ENCODE results near the gene SEC22A.

Gene SEC22A

DNA sequence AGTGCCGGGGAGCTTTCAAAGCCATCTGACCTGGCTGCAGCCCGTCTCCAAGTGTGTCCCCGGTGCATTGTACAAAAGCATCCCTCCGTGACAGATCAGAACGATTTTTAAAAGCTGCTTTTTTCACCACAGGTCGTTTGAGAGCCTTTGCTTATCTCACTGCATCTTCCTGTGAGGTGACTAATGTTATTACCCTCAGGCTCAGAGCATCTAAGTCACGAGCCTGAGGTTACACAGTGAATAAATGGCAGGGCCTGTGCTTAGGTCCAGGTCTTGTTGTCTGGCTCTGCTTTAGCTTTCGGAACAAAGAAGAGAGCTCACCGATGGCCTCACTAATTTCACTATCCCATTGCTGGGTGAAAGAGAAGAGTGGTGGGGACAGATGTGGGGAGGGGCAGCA, 83.3 kb downstream of the SEC22A start:
- no peak overlapping the region for H3K27ac ChIP-seq
- H3K4me3 ChIP-seq = no peak overlapping the region

DNA sequence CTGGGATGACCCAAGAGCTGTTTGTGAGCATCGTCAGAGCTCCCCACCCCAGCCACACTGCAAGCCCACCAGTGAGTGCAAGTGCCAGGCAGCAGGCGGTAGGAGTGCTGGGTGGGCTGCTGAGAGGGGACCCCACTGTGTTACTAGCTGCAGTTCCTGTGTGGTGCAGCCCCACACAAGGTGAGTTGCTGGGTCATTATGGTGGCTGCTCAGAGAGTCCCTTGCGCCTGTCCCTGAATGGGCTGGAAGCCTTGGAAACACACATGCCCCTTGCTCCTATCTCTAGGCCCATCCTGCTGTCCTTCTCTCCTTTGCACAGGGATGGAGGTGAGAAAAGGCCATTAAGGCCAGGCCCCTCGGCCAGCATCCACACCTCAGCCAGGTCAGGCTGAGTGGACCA, 83.7 kb downstream of the SEC22A start:
- no peak overlapping the region for H3K4me3 ChIP-seq
- H3K27ac ChIP-seq = no peak overlapping the region

DNA sequence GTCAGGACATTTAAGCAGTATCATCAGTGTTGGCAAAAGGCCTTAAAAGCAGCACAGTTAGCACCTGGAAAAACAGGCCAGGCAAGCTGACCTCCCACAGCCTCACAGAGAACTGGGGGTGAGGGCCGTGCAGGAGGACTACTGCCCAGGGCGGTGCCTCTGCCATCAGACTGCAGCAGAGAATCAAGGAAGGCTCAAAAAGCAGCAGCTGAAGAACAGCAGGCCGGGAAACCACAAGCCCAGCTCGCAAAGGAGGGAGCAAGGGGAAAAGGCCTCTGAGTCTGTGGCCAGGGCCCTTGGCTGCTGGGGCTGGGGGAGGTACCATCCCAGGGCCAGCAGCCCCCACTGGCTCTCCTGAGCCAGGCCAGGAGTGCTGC, 84.2 kb downstream of the SEC22A start:
- Histone ChIP-seq H3K27ac (no peak overlapping the region), H3K4me3 (no peak overlapping the region)

DNA sequence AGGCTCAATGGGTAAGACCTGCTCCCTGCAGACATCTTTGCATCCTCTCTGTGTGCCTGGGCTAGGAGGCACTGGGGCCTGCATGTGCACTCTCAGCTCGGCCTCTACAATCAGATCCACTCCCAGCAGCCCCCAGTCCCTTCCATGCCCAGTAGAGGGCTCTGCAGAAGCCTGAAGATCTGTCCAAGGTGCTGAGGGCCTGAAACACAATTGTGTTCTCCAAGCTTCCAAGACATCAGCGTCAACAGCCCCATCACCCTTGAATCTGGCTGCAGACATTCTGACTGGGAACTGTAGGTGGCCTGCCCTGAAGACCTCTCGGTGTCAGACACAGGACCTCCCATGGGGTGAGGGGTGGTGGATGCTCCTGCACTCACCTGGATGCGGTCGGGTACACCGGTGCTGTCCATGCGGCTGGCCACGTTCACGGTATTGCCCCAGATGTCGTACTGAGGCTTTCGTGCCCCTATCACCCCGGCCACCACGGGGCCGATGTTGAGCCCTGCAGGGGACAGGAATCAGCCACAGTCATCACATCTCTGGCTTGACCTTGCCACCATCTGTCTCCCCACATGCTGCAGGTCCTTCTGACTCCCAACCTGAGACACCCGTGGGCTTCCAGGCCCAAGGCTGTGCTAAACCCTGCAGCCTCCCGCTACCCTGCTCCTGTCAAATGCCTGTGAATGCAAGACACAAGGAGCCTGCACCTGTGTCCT, 84.7 kb downstream of the SEC22A start:
- Histone ChIP-seq H3K4me3 (no peak overlapping the region), H3K27ac (no peak overlapping the region)

DNA sequence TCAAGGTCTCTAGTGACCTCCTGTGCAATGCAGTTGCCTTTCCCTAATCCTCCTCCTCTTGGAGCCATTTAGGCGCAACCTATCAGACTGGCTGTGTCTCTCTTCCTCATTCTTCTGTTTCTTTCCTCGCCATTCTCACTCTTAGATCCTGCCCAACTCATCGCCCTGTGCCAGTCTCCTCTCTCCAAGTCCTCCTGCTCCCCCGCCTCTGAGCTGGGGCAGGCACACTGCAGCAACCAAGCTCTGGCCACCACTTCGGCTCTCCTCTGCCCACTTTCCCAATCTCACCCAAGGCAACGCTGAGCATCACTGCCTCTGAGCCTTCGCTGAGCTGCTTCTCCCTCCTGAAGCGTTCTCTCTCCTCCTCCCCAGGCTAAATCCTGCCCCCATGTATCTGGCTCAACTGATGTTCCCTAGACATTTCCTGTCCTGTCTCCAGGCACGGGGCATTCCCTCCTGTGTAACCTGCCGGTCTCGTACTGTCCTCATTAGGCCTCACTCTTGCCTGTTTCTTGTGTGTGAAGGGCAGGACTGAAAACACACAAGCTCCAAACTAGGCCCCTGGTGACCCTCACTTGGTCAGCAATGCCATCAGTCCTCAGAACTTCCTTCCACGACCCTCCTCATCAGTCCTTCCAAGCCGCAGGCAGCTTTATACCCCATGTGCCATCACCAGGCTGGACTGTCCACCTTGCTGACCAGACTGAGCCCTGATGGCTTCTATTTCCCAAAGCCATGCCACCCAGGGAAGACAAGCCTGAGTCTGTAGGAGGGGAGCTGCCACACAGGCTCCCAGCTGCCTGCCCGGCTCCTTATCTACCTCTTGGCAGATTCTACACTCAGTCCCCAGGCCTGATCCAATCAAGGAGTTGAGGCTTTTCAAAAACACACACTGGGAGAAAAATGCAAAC, 85.6 kb downstream of the SEC22A start:
- no peak overlapping the region for H3K4me3 ChIP-seq
- H3K27ac ChIP-seq = no peak overlapping the region

DNA sequence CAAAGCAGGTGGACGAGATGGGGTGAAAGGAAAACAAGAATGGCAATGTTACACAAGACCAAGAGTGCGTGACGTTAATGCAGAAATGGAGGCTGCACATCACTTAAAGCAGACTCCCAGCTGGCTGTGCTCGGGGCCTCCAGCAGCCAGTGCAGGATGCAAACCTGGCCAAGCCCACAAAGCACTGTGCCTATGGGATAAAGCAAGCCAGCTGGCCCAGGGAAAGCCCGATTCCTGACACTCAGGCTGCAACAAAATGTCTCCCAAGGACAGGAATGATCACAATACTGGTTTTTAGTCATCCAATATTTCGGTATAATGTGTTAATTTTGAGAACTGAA, 86.2 kb downstream of the SEC22A start:
- no peak overlapping the region for H3K4me3 ChIP-seq
- no peak overlapping the region for H3K27ac ChIP-seq

DNA sequence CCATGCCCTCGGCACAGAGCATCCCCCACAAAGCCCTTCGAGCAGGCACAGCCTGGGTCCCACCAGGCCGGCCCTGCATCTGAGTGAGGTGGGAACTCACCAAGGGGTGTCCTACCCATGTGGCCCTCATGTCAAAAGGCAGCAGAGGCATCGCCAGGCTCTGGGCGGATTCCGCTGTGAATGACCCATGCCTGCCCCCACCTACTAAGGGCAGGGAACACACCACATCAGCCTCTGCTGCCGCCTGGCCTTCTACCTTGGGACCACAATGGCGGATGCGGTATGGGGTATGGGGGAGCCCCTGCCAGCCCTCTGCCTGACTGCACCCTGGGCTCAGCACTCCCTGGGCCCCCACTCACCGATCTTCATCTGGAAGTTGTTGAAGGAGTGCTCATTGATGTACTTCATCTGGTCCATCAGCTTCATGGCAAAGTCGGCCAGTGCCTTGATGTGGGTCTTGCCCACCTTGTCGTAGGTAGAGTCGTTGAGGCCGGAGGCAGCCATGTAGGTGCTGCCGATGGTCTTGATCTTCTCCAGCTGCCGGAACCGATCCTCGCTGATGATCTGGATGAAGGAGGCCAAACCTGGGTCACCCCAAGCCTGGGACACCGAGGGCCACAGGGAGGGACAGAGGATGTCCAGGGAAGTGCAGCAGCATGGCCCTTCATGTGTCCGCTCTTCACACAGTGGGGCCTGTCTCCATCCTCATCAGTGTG, 87.8 kb downstream of the SEC22A start:
- no peak overlapping the region for H3K4me3 ChIP-seq
- no peak overlapping the region for H3K27ac ChIP-seq

DNA sequence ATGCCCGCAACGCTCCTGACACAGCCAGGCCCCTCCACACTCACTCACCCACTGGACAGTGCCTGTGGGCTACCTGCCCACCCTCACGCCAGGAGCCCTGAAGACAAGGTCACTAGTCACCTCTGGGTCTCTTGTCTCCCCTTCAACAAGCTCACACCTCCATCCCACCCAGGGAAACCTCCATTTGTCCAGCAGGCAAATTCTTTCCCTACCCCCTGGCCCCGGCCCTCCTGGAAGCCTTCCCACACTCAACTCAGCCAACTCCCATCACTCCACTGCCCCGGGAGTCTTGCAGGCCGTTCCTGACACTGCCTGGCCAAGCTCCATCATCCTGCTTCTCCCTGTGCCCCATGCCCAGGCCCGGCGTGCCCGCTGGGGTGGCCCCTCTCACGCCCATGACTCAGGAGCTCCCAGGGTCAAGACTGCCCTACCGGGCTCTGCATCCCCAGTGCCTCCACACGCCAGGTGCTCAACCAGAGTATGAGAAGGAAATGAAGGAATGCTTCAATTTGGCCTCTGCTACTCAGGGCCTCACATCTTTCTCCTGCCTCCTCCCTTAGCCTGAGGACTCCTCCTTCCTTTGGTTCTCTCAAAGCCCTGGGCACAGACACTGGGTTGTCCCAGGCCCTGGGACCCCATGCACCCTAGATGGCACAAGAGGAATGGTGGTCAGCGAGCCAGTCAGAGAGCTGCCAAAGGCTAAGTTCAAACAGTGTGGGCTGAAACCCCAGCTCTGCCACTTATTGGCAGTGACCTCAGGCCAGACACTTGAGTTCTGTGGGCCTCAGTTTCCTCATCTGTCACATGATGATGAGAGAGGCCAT, 88.6 kb downstream of the SEC22A start:
- Histone ChIP-seq H3K27ac (no peak overlapping the region), H3K4me3 (no peak overlapping the region)

DNA sequence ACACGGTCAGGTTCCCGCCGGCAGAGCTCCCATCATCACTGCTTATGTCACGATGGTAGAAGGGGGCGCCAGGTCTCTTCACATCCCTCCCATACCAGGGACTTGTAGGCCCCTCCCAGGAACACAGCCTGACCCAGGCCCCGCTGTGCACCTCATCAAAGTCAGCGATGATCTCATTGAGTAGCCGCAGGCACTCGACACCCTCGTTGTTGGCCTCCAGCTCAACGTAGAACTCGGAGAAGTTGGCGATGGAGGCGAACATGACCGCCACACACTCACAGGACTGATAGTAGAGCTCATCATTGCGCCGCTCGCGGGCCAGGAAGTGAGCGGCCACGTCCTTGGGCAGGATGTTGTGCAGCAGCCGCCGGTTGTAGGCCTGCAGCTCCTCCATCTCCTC, 89.2 kb downstream of the SEC22A start:
- no peak overlapping the region for H3K27ac ChIP-seq
- H3K4me3 ChIP-seq = no peak overlapping the region

DNA sequence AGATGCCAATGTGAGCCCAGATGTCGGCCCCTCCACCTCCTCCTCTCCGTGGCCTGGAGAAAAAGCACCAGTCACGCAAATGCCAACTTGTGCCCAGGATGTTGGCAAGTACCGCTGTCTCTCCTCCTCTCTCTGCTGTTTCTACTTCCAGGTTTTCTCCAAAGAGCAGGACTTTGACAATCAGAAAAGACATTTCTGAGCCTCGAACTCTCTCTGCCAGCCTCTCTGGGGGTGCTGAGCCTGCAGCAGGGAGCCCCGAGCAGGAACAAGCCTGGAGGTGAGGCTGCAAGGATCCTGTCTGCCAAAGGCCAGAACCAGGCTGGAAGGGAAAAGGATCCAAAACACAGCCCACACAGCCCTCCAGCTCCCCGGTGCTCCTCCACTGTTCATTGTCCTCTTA, 89.7 kb downstream of the SEC22A start:
- no peak overlapping the region for H3K27ac ChIP-seq
- H3K4me3 ChIP-seq = no peak overlapping the region

DNA sequence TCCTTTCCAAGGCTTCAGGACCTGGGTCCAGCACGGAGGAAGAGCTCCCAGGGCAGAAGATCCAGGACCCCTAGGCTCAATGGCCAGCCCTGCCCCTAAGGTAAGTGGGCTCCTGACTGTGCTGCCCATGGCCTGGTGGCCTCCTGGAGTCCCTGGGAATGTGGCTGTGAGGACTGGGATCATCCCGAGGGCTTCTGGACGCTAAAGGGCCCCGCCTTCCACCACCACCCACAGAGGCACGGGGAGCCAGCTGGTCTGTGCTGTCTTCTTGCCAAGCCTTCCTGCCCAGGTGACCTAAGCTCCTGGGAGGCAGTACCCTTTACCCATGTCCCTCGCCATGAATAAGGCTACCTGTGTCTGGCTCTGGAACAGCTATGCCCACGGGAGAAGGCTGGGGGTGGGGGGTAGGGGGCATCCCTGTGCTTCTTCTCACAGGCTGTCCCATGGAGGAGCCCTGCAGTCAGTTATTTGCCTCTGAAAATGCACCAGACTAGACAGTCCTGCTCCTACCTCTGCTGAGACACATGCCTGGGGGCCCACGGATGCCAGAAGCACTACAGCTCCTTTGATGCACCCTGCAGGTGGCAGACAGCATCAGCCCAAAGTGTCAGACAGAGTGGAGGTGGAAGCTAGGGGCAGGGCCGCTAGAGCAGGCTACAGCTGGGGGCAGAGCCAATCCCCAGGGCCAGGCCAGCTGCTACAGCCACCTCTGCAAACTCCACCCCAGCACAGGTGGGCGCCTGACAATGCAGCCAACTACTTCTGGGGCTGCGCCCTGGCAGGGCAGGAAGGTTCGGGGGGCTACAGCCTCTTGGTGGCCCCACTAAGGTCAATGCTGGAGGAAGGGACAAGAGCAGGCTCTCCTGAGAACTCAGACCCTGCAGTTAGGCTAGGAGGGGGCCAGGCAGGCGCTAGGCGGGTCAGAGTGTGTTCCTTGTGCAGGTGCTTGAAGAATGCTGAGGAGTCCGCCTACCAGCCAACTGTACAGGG, 90.9 kb downstream of the SEC22A start:
- Histone ChIP-seq H3K27ac (no peak overlapping the region), H3K4me3 (no peak overlapping the region)

DNA sequence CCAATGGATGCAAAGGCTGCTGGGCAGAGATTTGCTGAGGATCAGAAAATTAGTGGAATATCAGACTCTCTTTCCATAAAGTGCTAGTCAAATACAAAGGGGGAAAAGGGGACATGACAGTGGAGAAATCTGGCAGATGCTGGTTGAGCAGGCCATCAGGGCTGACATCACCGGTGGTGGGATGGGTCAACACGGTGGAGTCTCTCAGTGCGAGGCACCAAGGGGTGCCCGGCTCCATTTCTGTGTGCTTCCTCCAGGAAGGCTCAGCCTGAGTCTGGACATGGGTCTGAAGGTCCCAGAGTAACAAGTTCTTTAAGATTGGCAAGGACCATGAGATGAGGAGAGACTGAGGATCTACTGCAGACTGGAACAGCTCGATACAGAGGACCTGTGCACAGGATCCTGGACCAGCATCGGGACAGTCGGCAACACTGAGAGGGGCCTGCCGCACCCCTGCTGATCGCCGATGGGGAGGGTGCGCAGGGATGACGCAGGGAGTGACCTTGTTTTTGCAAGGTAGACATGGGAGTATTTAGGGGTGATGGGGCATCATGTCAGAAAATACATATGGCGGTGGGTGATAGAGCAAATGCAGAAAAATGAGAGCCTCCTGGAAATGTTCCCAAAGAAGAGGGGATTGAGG, 92.7 kb downstream of the SEC22A start:
- Histone ChIP-seq H3K4me3 (no peak overlapping the region), H3K27ac (no peak overlapping the region)

DNA sequence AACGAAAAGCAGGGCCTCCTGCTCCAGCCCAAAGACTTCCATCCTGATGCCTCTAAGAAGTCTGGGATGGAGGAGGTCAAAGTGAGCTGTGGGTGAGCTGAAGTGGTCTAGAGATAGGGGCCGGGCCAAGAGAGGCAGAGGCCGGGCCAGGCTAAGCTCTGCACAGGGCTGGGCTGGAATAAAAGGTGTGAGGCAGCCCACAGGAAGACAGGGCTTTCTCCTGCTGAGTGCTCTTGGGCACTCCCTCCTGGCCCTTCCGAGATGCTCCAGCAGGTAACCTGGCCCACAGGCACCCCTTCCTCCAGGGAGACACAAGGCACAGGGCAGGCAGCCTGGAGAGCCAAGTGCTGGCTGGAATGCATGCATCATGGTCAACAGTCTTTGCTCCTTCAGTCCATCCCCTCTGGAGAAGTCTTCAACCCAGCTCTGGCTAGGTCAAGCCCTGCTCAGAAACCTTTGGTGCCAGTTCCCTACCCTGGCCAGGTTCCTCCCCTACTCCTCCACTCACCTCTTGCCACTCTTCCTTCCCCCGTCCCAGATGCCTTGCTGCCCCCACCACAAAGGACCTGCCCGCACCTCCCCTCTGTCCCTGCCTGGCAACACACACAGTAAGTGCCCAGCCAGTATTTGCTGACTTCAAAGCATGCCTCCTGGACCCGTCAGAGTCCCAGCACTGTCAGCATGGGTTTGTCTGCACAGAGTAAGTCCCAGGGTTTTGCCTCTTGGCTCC, 93.6 kb downstream of the SEC22A start:
- Histone ChIP-seq H3K27ac (no peak overlapping the region), H3K4me3 (no peak overlapping the region)

DNA sequence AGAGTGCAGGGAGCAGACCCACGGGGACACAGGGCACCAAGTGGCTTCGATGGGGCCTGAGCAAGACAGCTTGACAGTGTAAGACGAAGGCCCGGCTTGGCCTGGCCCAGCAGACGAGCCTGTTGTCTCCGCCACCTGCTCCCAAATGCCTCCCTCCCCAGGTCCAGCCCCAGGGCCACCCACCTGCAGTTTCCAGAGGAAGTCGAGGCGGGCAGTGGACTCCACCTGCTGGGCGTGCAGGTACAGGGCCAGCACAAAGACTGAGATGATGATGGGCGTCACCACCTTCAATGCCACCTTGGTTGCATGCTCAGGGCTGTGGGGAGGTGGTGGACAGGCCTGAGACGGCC, 94.1 kb downstream of the SEC22A start:
- no peak overlapping the region for H3K27ac ChIP-seq
- H3K4me3 ChIP-seq = no peak overlapping the region

DNA sequence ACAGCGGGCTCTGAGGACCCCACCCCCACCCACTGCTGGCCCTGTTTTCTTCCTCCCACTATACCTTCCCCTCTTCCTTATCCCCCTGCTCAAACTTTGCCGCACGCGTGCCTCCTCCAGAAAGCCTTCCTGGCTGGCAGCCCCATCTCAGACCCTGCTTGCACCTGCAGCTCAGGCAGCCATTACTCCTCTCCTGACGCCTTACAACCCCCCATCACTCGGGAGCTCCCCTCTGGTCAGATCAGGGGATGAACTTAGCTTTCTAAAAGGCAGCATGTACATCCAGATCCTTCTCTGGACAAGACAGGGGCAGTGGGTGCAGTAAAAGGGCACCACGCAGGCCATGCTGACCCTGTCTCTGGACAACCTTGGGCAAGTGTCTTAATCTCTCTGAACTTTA, 94.5 kb downstream of the SEC22A start:
- Histone ChIP-seq H3K27ac (no peak overlapping the region), H3K4me3 (no peak overlapping the region)

DNA sequence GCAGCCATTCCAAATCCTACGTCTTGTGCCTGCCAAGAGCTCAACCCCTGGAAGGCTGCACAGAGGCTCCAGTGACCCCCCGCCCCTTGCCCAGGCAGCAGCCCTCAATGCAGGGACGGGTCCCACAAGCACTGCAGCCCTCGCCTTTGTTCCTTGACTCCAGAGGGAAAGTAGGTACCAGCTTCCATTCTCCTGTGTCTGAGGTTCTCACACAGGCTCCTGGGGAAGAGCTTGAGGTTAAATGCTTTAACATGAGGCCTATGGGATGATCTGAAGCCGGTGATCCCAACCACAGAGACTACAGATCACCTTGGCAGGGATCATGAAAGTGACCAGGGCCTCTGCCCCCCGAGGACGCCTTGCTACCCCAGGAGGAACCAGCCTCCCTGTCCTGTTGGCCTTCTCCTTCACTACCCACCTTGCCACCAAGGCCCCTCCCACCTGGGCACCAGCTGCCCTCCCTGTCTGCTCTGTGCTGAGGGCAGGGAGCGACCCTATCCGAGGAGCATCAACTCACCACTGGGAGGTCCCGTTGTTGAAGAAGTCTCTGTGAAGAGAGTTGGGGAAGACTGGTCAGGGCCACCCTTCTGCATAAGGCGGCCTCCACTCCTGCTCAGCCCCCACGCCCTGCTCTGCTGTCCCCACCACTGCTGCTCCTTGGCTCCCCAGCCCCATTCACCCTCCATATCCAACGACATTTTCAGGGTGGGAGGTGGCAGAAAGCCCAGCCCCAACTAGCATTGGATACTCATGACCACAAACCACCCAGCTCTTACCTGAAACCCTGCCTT, 95.3 kb downstream of the SEC22A start:
- no peak overlapping the region for H3K27ac ChIP-seq

DNA sequence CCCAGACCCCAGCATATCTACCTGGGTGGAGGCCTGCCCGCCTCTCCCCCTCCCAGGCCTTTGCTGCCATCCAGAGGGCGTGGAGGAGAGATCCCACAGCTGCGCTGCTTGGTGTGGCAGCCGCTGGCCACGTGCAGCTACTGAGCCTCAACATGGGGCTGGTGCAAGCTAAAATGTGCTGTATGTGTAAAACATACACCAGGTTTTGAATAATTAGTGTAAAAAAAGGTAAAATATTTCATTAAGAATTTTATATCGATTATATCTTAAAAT, 95.8 kb downstream of the SEC22A start:
- Histone ChIP-seq H3K27ac (no peak overlapping the region), H3K4me3 (no peak overlapping the region)

More for the DNA sequence above, 95.3 kb downstream of the SEC22A start:
- H3K4me3 ChIP-seq = no peak overlapping the region

All from skin epidermis (tissue), 12 donors.